Ascending aorta (tissue), 2 donors: Measurements from ENCODE around the gene COL12A1. TPM values are rescaled to one million over a fixed set of nuclear protein-coding genes. Genes with fewer than 3 reads are reported as not detected.

ENCODE experiments used
- DNase-seq, 2 donors: peaks; one replicate each; pipeline ENCODE4 v3.0.0-alpha.2; 2019; ENCODE audit warnings: low spot score in 2 of 2
- H3K27ac ChIP-seq, 2 donors: fragments of 200-600 bp; sonication (generic); one replicate each; pipeline ENCODE4 v1.5.1; 2016 to 2017; ENCODE audit warnings: mild to moderate bottlenecking in 1 of 2
- H3K27me3 ChIP-seq: fragments of 200-600 bp; sonication (generic); one replicate; pipeline ENCODE4 v1.5.1; 2017
- H3K36me3 ChIP-seq, 2 donors: fragments of 200-600 bp; sonication (generic); one replicate each; pipeline ENCODE4 v1.5.1; 2016
- H3K4me1 ChIP-seq, 2 donors: fragments of 200-600 bp; sonication (generic); one replicate each; pipeline ENCODE4 v1.5.1; 2016 to 2017; ENCODE audit warnings: mild to moderate bottlenecking in 1 of 2
- H3K4me3 ChIP-seq, 2 donors: fragments of 200-600 bp; sonication (generic); one replicate each; pipeline ENCODE4 v1.5.1; 2016 to 2017; ENCODE audit warnings: mild to moderate bottlenecking in 1 of 2
- H3K9me3 ChIP-seq, 2 donors: fragments of 200-600 bp; sonication (generic); one replicate each; pipeline ENCODE4 v1.5.1; 2016
- intact Hi-C: fragments of 100-400 bp; cut with DNase I; formaldehyde crosslinking; loops from one replicate; pipeline ENCODE4 v1.15.1; 2023
- total RNA-seq: library from RNA; depleted of rRNA; stranded (reverse); fragments of >200 nt; gene quantifications from one replicate; pipeline ENCODE4 v1.1.0, GENCODE V29; 2016
- TF ChIP-seq, protein P1 (sequence below), 3 experiments: fragments of 200-600 bp in 2 of 3; fragments of 450-650 bp in 1 of 3; sonication (generic) in 2 of 3; IDR thresholded peaks; one replicate each; pipeline ENCODE4 v1.5.1; 2016 to 2019; ENCODE audit warnings: antibody characterized with exemption in 3 of 3, mild to moderate bottlenecking in 1 of 3, moderate library complexity in 1 of 3

COL12A1 gene
- total RNA-seq, 1 donor from 2014 or later, result 140 TPM

DNA sequence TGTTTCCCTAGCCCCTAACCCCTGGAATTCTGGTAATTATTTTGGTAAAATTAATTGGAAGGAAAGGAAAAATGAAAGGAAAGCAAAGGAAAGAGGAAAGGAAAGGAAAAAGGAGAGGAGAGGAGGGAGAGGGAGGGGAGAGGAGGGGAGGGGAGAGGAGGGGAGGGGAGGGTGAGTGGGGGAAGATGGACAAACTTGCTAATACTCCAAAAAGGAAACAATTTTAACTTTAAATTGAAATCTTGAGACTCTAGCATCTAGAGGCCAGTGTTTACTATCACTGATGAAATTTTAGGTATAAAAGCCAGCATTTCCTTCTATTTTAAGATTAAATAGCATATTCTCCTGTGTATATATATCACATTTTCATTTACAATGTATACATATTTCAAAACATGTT, 156.5 kb downstream of the COL12A1 start:
- no peaks in the 10 kb centered on the region for H3K27me3 ChIP-seq
- DNase-seq, result no peak
- H3K4me3 ChIP-seq, result no peak overlapping the region
- no peak overlapping the region for H3K27ac ChIP-seq
- TF ChIP-seq, protein P1, sequence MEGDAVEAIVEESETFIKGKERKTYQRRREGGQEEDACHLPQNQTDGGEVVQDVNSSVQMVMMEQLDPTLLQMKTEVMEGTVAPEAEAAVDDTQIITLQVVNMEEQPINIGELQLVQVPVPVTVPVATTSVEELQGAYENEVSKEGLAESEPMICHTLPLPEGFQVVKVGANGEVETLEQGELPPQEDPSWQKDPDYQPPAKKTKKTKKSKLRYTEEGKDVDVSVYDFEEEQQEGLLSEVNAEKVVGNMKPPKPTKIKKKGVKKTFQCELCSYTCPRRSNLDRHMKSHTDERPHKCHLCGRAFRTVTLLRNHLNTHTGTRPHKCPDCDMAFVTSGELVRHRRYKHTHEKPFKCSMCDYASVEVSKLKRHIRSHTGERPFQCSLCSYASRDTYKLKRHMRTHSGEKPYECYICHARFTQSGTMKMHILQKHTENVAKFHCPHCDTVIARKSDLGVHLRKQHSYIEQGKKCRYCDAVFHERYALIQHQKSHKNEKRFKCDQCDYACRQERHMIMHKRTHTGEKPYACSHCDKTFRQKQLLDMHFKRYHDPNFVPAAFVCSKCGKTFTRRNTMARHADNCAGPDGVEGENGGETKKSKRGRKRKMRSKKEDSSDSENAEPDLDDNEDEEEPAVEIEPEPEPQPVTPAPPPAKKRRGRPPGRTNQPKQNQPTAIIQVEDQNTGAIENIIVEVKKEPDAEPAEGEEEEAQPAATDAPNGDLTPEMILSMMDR (IDR thresholded peaks at IDR 0.05), result no peak
- H3K36me3 ChIP-seq, result no peaks in the 10 kb centered on the region
- H3K4me1 ChIP-seq, result no peaks in the 10 kb centered on the region
- H3K9me3 ChIP-seq, result no peaks in the 10 kb centered on the region
- intact Hi-C loops, result no loop called here

DNA sequence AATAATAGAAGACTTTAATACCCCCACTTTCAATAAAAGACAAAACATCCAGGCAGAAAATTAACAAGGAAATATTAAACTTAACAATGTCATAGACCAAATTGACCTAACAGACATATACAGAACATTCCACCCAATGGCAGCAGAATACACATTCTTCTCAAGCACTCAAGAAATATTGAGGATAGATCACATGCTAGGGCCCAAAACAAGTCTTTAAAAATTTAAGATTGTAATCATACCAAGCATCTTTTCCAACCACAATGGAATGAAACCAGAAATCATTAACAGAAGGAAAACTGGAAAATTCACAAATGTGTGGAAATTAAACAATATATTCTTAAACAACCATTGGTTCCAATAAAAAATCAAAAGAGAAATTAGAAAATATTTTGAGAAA, 161.0 kb downstream of the COL12A1 start:
- no peak for DNase-seq
- TF ChIP-seq, protein P1 (IDR thresholded peaks at IDR 0.05), result no peak
- Histone ChIP-seq H3K36me3 (no peaks in the 10 kb centered on the region), H3K27me3 (no peaks in the 10 kb centered on the region), H3K4me1 (no peaks in the 10 kb centered on the region), H3K9me3 (peaks cover 0 to 4% of the 10 kb centered on the region in 2 donors), H3K27ac (no peak overlapping the region), H3K4me3 (no peak overlapping the region)
- intact Hi-C loops, result no loop called here

DNA sequence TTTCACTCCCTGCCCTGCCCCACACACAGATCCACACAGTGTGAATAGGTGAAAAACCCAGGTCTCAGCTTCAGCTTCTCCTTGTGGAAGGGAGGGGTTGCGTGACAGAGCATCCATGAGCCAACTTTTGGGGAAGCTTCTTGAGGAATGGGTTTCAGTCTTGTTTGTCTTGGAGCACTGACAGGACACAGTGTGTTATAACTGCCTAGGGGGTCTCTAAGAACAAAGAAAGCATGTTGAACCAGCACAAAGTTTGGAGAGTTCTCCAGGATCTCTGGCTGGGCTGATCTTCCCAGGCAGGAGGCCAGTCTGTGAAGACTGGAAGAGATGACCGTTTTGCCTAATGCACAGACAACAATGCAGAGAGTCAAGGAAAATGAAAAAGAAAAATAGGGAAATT, 164.5 kb downstream of the COL12A1 start:
- Histone ChIP-seq H3K4me3 (no peak overlapping the region), H3K27ac (no peak overlapping the region), H3K27me3 (no peaks in the 10 kb centered on the region), H3K36me3 (no peaks in the 10 kb centered on the region), H3K9me3 (peaks cover 0 to 4% of the 10 kb centered on the region in 2 donors), H3K4me1 (no peaks in the 10 kb centered on the region)
- intact Hi-C loops, result no loop called here
- TF ChIP-seq, protein P1 (IDR thresholded peaks at IDR 0.05), result no peak
- no peak for DNase-seq

Other genes with a start within 250 kb of the COL12A1 start
- 360 TPM for gene COX7A2, start 37.7 kb upstream of the COL12A1 start, total RNA-seq
- gene TMEM30A, start 78.7 kb upstream of the COL12A1 start, total RNA-seq, result 54.8 TPM